Breast epithelium (tissue), 3 donors: ENCODE measurements around the gene DUSP15.

Experiments
- POLR2A ChIP-seq: fragments of 450-650 bp; IDR thresholded peaks from one replicate; pipeline ENCODE4 v1.6.1; 2016; ENCODE audit warnings: antibody characterized with exemption, mild to moderate bottlenecking, moderate library complexity
- TF ChIP-seq, protein P1 (sequence below), 3 donors: fragments of 450-650 bp; IDR thresholded peaks; one replicate each; pipeline ENCODE4 v1.5.1; 2016 to 2017; ENCODE audit warnings: antibody characterized with exemption in 3 of 3, mild to moderate bottlenecking in 3 of 3, moderate library complexity in 3 of 3

DNA sequence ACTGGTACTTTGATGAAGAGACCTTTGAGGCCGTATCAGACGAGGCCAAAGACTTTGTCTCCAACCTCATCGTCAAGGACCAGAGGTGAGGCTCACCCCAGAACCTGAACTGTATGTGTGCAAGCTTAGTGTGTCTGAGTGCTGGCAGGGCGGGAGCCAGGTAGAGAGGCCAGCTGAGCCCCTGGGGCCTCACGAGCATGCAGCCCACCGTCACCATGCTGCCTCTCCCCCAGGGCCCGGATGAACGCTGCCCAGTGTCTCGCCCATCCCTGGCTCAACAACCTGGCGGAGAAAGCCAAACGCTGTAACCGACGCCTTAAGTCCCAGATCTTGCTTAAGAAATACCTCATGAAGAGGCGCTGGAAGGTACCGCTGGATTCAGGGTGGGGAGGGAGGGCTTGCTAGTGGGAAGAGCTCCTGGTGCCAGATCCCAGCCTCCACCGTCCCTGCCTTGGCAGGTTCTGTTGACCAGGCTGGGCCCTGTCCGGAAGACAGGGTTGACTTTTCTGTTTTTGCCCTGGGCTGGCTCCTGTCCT, 38.5 kb downstream of the DUSP15 start:
- TF ChIP-seq, protein P1, sequence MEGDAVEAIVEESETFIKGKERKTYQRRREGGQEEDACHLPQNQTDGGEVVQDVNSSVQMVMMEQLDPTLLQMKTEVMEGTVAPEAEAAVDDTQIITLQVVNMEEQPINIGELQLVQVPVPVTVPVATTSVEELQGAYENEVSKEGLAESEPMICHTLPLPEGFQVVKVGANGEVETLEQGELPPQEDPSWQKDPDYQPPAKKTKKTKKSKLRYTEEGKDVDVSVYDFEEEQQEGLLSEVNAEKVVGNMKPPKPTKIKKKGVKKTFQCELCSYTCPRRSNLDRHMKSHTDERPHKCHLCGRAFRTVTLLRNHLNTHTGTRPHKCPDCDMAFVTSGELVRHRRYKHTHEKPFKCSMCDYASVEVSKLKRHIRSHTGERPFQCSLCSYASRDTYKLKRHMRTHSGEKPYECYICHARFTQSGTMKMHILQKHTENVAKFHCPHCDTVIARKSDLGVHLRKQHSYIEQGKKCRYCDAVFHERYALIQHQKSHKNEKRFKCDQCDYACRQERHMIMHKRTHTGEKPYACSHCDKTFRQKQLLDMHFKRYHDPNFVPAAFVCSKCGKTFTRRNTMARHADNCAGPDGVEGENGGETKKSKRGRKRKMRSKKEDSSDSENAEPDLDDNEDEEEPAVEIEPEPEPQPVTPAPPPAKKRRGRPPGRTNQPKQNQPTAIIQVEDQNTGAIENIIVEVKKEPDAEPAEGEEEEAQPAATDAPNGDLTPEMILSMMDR (IDR thresholded peaks at IDR 0.05): no peak
- no peak for TF ChIP-seq POLR2A
